ENCODE data around the gene TCERG1L.

DNA sequence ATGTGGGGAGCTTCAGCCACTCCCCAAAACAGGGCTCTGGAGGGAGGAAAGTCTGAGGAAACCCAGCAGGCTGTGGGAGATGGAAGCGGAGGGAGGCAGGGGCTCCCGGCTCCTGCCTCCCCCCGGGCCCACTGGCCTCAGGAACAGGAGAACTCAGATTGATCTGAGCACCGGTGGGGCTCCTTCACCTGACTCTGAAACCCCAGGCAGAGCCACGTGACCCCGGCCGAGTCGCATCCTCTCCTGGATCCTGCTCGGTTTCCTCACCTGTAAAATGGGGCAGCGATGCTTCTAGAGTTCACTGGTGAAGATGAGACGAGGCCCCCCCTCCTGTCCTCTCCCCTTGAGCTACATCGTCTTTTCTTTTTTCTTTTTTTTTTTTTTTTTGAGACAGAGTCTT lies 33.6 kb downstream of the TCERG1L start:
- no peak for TF ChIP-seq CTCF (IDR thresholded peaks at IDR 0.05)
- no peak for TF ChIP-seq POLR2A (IDR thresholded peaks at IDR 0.05)
